GM18873 (cell line): Measurements from ENCODE around the gene METRNL.
"Not testable (repeated sequence)": the region's sequence is repeated elsewhere in the genome, so short reads cannot be mapped to it uniquely, and the experiment has no call there.

Experiments
- ATAC-seq: cut with Tn5 transposase; IDR thresholded peaks from one replicate; pipeline ENCODE4 v1.9.1; 2021; ENCODE audit warnings: mild to moderate bottlenecking, moderate library complexity, moderate number of reproducible peaks; ENCODE audit not compliant: unreplicated experiment, low FRiP score

The METRNL gene, protein sequence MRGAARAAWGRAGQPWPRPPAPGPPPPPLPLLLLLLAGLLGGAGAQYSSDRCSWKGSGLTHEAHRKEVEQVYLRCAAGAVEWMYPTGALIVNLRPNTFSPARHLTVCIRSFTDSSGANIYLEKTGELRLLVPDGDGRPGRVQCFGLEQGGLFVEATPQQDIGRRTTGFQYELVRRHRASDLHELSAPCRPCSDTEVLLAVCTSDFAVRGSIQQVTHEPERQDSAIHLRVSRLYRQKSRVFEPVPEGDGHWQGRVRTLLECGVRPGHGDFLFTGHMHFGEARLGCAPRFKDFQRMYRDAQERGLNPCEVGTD

GRCh38 chr17:83079352-83079747, at the start of gene METRNL:
Gene METRNL (plus strand): TSS chr17:83079609. CDS start chr17:83079816, 207 bp downstream.
- no peak for ATAC-seq

DNA sequence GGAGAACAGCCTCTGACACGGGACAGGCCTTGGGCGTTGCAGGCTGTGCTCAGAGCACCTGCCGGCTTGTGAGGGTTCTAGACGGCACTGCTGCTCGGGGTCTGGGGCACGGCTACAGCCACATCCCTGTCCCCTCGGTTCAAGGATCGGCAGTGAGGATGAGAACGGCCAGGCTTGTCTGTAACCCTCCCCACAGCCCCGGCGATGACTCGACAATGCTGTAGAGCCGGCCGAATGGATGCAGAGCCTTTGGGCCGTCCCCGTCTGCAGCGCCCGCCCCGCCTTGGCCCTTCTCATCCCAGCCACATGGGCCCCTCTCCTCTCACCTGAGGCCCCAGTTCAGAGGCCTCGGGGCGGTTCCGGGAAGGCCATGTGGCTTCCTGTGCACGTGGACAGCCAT, 49.0 kb upstream of the METRNL start:
- no peak for ATAC-seq

GRCh38 chr17:83031321-83031945, 48.0 kb upstream of the METRNL start:
- ATAC-seq = no peak

- not testable (repeated sequence) for ATAC-seq
Measured at GRCh38 chr17:83031946-83032451, 47.4 kb upstream of the METRNL start.

- no peak for ATAC-seq
Measured at GRCh38 chr17:83032781-83033180, 46.6 kb upstream of the METRNL start.

DNA sequence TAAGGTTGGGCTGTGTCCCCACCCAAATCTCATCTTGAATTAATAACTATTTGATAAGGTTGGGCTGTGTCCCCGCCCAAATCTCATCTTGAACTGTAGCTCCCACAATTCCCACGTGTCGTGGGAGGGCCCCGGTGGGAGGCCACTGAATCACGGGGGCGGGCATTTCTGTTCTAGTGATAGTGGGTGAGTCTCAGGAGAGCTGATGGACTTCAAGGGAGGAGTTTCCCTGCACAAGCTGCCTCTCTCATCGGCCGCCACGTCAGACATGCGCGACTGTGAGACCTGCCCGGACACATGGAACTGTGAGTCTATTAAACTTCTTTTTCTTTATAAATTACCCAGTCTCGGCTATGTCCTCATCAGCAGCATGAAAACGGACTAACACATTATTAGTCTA, 44.9 kb upstream of the METRNL start:
- no peak for ATAC-seq

DNA sequence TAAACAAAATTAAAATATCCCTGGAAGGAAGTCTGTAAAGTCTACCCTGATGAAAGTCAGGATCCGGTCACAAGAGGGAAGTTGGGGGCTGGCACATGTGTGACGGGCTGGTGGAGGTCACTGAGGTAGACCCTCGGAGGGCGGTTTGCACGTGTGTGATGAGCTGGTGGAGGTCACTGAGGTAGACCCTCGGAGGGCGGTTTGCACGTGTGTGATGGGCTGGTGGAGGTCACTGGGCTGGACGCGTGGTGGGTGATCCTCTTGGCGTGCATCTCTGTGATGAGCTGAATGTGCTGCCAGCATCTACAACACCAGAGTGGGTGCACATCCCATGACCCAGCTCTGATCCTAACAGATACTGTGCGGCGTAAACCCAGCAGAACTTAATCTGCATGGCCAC, 43.7 kb upstream of the METRNL start:
- ATAC-seq = no peak

DNA sequence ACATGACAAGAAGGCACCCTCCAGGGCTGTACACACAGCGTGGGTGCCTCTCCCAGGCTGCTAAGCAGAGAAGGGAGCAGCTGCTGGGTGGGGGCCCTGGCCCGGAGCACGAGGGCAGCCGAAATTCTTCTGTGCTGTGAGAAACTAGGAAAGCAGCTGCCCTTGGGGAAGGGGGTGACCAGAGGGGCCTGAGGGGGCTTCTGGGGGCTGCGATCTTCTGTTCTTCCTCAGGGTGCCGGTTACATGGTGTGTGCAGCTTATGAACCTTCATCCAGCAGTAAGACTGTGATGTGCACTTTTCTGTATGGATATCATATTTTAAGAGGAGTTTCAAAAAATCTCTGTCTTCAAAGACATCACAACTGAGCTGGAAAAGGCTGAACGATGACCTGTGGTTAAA, 43.2 kb upstream of the METRNL start:
- no peak for ATAC-seq

DNA sequence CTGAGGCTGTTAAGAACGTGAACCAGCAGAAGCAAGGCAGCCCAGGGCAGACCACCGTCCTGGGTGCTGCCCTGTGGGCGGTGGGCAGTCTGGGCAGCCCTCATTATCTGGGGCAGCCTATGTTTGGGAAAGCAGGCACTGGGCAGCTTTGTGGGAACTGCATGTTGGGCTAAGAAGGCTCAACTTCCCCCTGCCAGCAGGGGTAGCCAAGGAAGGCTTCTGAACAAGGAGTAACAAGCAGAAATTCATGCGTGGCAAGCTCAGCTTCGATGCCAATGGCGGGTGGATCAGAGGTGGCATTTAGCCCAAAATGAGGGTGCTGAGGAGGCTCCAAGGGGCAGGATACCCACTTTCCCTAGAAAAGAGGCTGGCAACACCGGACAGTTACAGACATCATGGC, 42.7 kb upstream of the METRNL start:
- ATAC-seq = no peak

GRCh38 chr17:83037084-83037873, 42.1 kb upstream of the METRNL start:
- ATAC-seq = no peak

DNA sequence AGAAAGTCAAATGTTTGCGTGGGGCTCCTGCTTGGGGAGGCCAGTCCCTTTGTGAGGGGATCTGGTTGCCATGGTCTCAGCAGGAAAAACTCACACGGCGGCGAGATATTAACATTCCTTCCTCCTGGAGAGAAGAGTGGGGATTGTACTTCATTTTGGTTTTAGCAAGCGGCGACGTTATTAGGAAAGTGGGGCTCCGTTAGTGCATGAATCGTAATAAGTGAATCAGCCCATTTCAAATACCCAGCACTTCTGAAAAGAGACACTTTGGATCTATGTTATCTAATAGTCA, 41.6 kb upstream of the METRNL start:
- ATAC-seq = no peak

DNA sequence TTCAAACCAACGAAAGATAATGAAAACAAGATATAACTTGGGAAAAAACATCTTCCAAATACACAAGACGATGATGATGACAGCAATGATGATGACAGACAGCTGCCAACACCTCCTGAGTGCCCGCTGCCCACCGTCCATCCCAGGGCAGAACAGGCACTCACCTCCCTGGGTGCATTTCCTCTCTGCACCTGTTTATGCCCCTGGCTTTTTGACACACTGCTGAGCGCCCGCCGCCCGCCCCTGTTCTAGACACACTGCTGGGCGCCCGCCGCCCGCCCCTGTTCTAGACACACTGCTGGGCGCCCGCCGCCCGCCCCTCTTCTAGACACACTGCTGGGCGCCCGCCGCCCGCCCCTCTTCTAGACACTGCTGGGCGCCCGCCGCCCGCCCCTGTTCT, 40.4 kb upstream of the METRNL start:
- not testable (repeated sequence) for ATAC-seq

DNA sequence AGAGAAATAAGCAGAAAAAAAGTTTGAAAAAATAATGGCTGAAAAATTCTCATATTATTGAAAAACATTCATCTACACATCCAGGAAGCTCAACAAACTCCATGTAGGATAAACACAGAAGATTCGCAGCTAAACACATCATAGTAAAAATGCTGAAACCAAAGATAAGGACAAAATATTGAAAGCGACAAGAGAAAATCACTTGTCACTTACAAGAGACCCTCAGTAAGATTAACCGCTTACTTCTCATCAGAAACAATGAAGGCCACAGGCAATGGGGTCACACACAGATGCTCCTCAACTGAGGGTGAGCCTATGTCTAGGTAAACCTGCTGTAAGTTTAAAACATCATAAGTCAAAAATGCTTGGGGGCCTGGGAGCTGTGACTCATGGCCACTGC, 38.1 kb upstream of the METRNL start:
- no peak for ATAC-seq

GRCh38 chr17:83042522-83043158, 36.8 kb upstream of the METRNL start:
- ATAC-seq = no peak

GRCh38 chr17:83044479-83044878, 34.9 kb upstream of the METRNL start:
- ATAC-seq = not testable (repeated sequence)

- no peak for ATAC-seq
Measured at GRCh38 chr17:83046448-83047181, 32.8 kb upstream of the METRNL start.

GRCh38 chr17:83047182-83047478, 32.3 kb upstream of the METRNL start:
- ATAC-seq = no peak

GRCh38 chr17:83047818-83048475, 31.5 kb upstream of the METRNL start:
- ATAC-seq = not testable (repeated sequence)

GRCh38 chr17:83050651-83051395, 28.6 kb upstream of the METRNL start:
- ATAC-seq = no peak
